ENCODE data around the gene ABTB1. TPM values are rescaled to one million over a fixed set of nuclear protein-coding genes. Genes with fewer than 3 reads are reported as not detected.

ABTB1 gene
- total and polyA plus RNA-seq, 9 of the 15 experiments (the other 6 are each of a cell fraction or from before 2014, with no cell fraction given), result 0.04 to 2.3 (median 0.55) TPM; not detected in 1

GRCh38 chr3:127674101-127674721 lies 1.5 kb downstream of the ABTB1 start:
- H3K9me1 ChIP-seq (ENCODE audit: control insufficient read depth, insufficient read depth, low read length), result no peaks in the 10 kb centered on the region
- intact Hi-C loops (cut with micrococcal nuclease) (no loop called here), in situ Hi-C loops (cut with MboI) (no loop called here)
- no peak overlapping the region for H2AFZ ChIP-seq (ENCODE audit: low read depth, low read length)
- no TSS peak for BruUV-seq (replicated peaks)
- no peak overlapping the region for H3K27ac ChIP-seq (ENCODE audit: extremely low read depth, low read depth, low read length)
- H3K9me3 ChIP-seq (replicated peaks; ENCODE audit: control insufficient read depth, insufficient read depth, low read depth, low read length), result no peaks in the 10 kb centered on the region
- no peaks in the 10 kb centered on the region for H3K36me3 ChIP-seq (ENCODE audit: control insufficient read depth, insufficient read depth, low read length)
- no peak for ATAC-seq
- ChIA-PET POLR2A (no interaction called here), CTCF (ENCODE audit: low intra/inter-chr PET ratio) (no interaction called here)
- no peak overlapping the region for H3K4me3 ChIP-seq
- TF ChIP-seq MYC (IDR thresholded peaks at IDR 0.05; ENCODE audit: low read depth, low read length) (no peak), MYC (CRISPR knock-in tag; IDR thresholded peaks at IDR 0.05; ENCODE audit: borderline replicate concordance, low read depth) (no peak), USF1 (CRISPR knock-in tag; IDR thresholded peaks at IDR 0.05) (no peak), ZNF583 (CRISPR knock-in tag; IDR thresholded peaks at IDR 0.05) (no peak), MAFG (tag; conservative IDR thresholded peaks at IDR 0.05) (no peak), ZNF280B (CRISPR knock-in tag; IDR thresholded peaks at IDR 0.05) (no peak), IRF9 (tag; IDR thresholded peaks at IDR 0.05) (no peak), HNRNPK (IDR thresholded peaks at IDR 0.05; ENCODE audit: low read depth, low read length, poor library complexity, severe bottlenecking) (no peak), ZNF316 (IDR thresholded peaks at IDR 0.05) (no peak), ZNF239 (CRISPR knock-in tag; IDR thresholded peaks at IDR 0.05) (no peak), CREB1 (IDR thresholded peaks at IDR 0.05) (no peak), CREB1 (CRISPR knock-in tag; IDR thresholded peaks at IDR 0.05) (no peak)
- H3K79me2 ChIP-seq (ENCODE audit: control insufficient read depth, insufficient read depth, low read length), result no peaks in the 10 kb centered on the region
- H4K20me1 ChIP-seq (replicated peaks; ENCODE audit: control insufficient read depth, insufficient read depth, low read length), result 0 out of 2 replicates have a peak, but pooled peaks cover 4% of the 10 kb centered on the region
- H3K27me3 ChIP-seq (ENCODE audit: control insufficient read depth in 2 of 2, insufficient read depth in 2 of 2, low read length in 2 of 2), result no peaks in the 10 kb centered on the region
- no peak overlapping the region for H3K9ac ChIP-seq (ENCODE audit: insufficient read depth in 1 of 2, low read depth in 2 of 2, low read length in 2 of 2)
- DNase-seq (ENCODE audit: extremely low read depth in 1 of 4, low spot score in 3 of 4), result no peak
- FAIRE-seq, result no peak
- 18% methylated on average over 8 of the region's 17 CpGs for WGBS (ENCODE audit: insufficient coverage, low coverage, missing lambda C conversion rate)
- H3K4me1 ChIP-seq (replicated peaks in 1 of 2; ENCODE audit: control insufficient read depth in 2 of 2, insufficient read depth in 2 of 2, low read length in 2 of 2), result peaks cover 0 to 41% of the 10 kb centered on the region in 2 experiments; a peak in 2 of 5 replicates
- H3K4me2 ChIP-seq (ENCODE audit: insufficient read depth, low read length), result 0 out of 2 replicates have a peak overlapping the region, but pooled peaks have one; percentile 70

Measured in K562 (cell line).